ENCODE results near the gene ACSL1.
A peak's percentile ranks its signal among the peaks of the same experiment; 100 is the strongest.

ACSL1 gene

DNA sequence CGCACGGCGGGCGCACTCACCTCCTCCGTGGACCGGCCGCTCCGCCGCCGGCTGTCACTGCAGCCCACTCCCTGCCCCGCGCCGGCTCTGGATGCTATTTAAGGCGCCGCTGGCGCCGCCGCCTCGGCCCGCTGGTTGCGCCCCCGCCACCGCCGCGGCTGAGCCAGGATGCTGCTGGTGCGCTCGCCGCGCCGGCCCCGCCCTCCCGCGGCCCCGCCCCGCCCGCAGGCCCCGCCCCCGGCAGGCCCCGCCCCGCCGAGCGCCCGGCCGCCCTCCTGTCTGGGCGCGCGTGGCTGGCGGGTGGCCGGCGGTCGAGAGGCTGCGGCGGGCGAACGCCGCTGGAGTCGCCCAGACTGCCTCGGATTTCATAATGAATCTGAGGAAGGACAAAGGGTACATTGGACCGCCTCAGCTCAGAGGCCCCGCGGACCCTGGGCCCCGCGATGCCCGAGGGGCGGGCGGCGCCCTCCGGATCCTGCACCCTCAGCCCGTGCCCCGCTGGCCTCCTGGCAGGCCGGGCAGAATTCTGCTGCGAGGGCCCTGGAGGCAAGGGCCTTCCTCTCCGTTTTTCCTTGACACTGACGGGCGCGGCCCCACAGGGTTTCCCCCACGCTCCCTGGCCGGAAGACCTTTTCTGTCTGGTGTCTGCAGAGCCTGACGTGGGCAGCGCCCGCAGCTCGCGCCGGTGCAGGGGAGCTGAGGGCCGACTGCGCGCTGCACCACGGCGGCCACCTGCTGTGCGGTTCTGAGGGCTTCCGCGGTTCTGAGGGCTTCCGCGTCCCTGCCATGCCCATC is at the start of gene ACSL1:
ACSL1 (minus strand) TSS at position 73 of the 795 bp plus-strand sequence. CDS start 22,454 bp downstream, outside the sequence.
- TF ChIP-seq, protein P1, sequence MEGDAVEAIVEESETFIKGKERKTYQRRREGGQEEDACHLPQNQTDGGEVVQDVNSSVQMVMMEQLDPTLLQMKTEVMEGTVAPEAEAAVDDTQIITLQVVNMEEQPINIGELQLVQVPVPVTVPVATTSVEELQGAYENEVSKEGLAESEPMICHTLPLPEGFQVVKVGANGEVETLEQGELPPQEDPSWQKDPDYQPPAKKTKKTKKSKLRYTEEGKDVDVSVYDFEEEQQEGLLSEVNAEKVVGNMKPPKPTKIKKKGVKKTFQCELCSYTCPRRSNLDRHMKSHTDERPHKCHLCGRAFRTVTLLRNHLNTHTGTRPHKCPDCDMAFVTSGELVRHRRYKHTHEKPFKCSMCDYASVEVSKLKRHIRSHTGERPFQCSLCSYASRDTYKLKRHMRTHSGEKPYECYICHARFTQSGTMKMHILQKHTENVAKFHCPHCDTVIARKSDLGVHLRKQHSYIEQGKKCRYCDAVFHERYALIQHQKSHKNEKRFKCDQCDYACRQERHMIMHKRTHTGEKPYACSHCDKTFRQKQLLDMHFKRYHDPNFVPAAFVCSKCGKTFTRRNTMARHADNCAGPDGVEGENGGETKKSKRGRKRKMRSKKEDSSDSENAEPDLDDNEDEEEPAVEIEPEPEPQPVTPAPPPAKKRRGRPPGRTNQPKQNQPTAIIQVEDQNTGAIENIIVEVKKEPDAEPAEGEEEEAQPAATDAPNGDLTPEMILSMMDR (IDR thresholded peaks at IDR 0.05; ENCODE audit: low read depth, low read length), result no peak
- DNase-seq (ENCODE audit: low read depth in 2 of 2), result peak; percentile 66 to 79
- peak within 1 kb of the TSS; percentile 60 to 72 for H3K4me3 ChIP-seq (replicated peaks in 1 of 2; ENCODE audit: low read depth in 2 of 2, low read length in 2 of 2)

DNA sequence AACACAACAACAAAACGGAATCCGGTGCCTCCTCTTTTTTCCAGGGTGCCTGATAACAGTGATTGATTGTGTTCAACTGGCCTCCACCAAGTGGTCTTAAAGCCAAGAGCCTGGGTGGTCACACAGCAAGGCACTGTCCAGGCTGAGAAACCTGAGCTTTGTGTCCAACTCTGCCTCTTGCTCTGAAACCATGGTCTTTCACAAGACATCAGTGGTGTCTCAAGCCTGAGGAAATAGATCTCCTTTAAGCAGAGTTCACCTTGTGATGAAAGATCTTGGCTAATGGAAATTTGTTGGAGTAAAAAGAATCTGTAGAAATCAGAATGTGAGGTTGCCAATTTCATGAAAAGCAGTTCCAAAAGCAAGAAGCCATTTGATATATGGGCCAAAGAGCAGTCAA is 47.3 kb upstream of the ACSL1 start:
- DNase-seq (ENCODE audit: low read depth in 2 of 2), result no peak
- H3K4me3 ChIP-seq (replicated peaks in 1 of 2; ENCODE audit: low read depth in 2 of 2, low read length in 2 of 2), result no peak overlapping the region
- TF ChIP-seq, protein P1 (IDR thresholded peaks at IDR 0.05; ENCODE audit: low read depth, low read length), result no peak

DNA sequence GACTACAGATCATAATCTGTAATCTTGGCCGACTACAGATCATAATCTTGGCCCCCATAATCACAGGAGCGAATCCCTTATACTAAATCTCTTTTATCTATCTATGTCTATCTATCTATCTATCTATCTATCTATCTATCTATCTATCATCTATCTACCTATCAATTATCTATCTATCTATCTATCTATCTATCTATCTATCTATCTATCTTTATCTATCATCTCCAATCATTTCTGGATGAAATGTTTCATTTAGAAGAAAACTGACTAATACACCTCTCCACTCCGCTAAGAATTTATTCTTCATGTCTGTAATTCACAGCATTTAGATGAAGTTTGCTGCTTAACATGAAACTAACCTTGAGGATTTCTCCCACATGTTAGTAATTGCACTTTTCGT is 45.0 kb upstream of the ACSL1 start:
- TF ChIP-seq, protein P1 (IDR thresholded peaks at IDR 0.05; ENCODE audit: low read depth, low read length), result no peak
- H3K4me3 ChIP-seq (replicated peaks in 1 of 2; ENCODE audit: low read depth in 2 of 2, low read length in 2 of 2), result no peak overlapping the region
- no peak for DNase-seq (ENCODE audit: low read depth in 2 of 2)

GRCh38 chr4:184868623-184869022 is 42.9 kb upstream of the ACSL1 start:
- no peak overlapping the region for H3K4me3 ChIP-seq (replicated peaks in 1 of 2; ENCODE audit: low read depth in 2 of 2, low read length in 2 of 2)
- TF ChIP-seq, protein P1 (IDR thresholded peaks at IDR 0.05; ENCODE audit: low read depth, low read length), result no peak
- DNase-seq (ENCODE audit: low read depth in 2 of 2), result no peak

DNA sequence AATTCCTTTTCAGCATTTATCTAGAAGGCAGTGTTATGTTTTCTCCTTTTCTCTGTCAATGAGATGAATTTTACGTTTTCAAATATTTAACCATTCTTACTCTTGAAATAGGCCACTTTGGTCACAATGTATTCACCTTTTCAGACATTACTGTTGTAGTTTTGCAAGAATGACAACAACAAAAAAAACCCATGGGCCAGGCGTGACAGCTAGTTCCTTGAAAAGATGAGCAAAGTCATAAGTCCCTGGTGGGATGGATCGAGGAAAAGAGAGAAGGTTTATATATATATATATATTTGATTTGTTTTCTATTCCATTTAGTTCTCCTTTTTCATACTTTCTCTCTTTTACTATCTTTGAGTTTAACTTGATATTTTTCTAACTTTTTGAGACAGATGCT is 38.1 kb upstream of the ACSL1 start:
- H3K4me3 ChIP-seq (replicated peaks in 1 of 2; ENCODE audit: low read depth in 2 of 2, low read length in 2 of 2), result no peak overlapping the region
- TF ChIP-seq, protein P1 (IDR thresholded peaks at IDR 0.05; ENCODE audit: low read depth, low read length), result no peak
- DNase-seq (ENCODE audit: low read depth in 2 of 2), result no peak

DNA sequence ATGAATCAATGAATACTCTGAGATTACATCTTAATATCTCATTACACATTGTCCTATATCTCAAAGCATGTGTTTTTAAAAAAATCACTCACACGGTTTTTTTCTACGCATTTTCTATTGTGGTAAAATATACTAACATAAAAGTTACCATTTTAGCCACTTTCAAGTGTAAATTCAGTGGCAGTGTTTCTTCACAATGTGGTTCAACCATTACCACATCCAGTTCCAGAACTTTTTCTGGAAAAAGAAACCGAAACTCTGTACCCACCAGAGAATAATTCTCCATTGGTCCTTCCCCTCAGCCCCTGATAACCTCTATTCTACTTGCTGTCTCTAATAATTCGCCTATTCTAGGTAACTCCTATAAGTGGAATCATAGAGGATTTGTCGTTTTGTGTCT is 35.3 kb upstream of the ACSL1 start:
- TF ChIP-seq, protein P1 (IDR thresholded peaks at IDR 0.05; ENCODE audit: low read depth, low read length), result no peak
- no peak overlapping the region for H3K4me3 ChIP-seq (replicated peaks in 1 of 2; ENCODE audit: low read depth in 2 of 2, low read length in 2 of 2)
- no peak for DNase-seq (ENCODE audit: low read depth in 2 of 2)
